GM19240 (cell line): ENCODE measurements around the gene DDIT4L.
"Not testable (repeated sequence)": the region's sequence is repeated elsewhere in the genome, so short reads cannot be mapped to it uniquely, and the experiment has no call there.

Experiments
- DNase-seq: peaks from one replicate; pipeline ENCODE4 v3.0.0; 2011; ENCODE audit warnings: low spot score; ENCODE audit not compliant: insufficient read length

Gene DDIT4L, protein sequence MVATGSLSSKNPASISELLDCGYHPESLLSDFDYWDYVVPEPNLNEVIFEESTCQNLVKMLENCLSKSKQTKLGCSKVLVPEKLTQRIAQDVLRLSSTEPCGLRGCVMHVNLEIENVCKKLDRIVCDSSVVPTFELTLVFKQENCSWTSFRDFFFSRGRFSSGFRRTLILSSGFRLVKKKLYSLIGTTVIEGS

DNA sequence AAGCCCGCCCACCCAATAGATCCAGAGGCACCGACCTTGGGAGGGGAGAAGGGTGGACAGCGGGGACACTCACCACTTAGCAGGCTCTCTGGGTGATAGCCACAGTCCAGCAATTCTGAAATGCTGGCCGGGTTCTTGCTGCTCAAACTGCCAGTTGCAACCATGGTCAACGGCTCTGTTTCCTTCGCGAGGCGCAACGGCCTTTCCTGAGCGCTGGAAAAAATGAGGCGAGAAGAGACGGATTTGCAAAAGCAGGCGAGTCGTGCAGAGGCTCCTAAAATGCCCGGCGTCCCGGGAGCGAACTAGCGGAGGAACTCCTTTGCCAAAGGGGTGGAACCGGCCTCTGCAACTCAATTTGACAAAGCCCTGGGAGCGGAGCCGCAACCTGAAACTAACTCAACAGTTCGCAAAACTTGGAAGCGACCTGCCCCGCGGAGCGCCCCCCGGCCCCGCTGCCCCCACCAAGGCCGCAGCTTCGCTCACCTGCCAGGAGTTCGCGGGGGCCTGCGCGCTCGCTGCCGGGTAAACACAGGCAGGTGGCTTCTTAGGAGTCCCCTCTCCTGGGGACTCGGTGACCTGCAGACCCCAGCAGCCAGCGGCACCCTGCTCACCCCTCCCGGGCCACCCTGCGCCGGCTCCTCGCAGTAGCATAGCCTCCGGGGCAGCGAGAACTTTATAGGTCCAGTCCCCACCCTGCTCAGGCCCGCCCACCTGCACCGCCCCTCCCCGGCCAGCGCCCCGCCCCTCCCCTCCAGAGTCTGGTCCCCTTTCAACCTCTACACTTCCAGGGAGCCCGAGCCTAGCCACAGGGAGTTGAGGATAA, at the start of gene DDIT4L:
Gene DDIT4L (minus strand): TSS at position 649 of the 823 bp plus-strand sequence. CDS start 485 bp downstream, at position 164.
- DNase-seq: no peak

DNA sequence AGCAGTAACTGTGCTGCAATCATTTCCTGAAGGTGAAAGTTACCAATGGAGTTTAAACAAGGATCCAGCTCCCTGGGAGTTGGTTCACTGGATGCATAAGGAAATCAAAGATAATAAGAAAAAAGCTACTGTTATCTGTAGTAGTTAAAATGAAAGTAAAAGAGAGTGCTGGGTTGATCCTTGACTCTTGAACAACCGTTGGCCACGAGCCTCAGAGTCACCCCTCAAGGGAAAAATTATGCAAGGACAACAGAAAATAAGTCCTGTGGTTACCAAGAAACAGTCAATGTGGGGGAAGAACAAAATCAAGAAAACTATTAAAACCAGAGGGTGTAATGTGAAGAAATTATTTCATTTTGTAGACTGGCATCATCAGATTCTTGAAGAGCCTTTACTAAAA, 49.7 kb upstream of the DDIT4L start:
- DNase-seq: no peak

DNA sequence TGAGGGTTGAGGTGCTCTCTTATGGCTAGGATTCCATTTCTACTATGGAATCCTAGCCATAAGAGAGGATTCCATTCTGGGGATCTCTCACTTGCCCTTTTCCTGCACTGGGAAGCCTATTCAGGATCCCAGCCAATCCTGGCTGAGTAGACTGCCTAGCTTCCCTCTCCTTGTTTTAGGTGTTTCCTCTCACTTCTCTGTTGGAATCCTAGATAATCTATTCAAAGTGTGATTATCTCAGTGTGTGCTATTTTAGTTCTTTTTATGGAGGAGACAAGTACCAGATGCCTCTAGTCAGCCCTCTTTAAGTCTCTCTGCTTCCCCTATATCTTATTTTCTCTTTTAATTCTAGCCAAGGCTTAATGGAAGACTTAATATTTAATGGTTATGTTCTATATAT, 34.5 kb upstream of the DDIT4L start:
- DNase-seq: no peak

DNA sequence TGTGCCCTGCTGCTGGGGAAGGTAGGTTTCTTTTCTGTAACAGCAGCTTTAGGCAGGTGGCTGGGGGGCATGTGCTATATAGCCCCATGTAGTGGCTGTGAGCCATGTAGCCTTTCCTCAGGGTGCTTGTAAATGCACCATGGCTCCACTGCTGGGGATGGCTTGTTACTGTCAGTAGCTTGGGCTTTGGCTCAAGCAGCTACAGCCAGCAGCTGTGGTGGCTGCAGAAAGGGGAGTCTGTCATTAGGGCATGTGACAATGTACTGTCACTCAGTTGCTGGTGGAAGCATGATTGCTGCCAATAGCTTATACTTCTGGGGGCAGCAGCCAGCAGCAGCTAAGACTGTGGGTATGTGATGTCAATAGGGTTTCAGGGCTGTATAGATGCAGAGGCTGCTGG, 33.9 kb upstream of the DDIT4L start:
- no peak for DNase-seq

DNA sequence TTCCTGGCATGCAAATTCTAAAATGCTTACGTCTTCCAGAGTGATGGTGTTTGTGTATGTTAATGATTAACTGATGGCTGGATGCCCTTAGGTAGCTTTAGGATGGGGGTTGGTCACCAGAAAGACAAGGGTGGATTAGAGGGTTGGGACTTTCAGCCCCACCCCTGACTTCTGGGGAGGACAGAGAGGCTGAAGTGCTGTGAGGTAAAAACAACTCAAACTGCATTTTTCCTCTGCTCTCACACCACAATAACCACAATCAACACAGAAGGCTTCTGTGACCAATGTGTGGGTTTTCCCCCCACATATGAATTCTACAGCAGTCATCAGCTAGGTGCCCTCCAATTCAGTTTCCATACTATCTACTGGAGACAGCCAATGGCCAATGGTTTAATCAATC, 18.7 kb upstream of the DDIT4L start:
- DNase-seq: no peak

DNA sequence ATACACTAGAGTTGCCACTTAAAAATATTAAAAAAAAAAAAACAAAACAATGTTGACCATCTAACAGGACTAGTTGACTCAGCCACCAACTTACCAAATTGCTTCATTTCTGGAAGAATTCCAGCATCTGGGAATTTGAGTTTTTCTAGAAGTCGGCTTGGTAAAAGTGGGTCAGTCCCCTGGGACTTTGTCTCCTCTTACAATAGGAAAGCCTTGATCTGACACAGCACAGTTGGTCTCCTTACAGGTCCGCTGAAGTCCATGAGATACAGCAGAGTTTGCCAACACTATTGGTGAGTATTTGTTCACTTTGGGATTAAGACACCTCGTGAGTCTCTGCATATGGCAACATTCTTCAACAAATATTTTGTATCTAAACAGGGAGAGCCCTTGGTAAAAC, 18.2 kb upstream of the DDIT4L start:
- DNase-seq: no peak

DNA sequence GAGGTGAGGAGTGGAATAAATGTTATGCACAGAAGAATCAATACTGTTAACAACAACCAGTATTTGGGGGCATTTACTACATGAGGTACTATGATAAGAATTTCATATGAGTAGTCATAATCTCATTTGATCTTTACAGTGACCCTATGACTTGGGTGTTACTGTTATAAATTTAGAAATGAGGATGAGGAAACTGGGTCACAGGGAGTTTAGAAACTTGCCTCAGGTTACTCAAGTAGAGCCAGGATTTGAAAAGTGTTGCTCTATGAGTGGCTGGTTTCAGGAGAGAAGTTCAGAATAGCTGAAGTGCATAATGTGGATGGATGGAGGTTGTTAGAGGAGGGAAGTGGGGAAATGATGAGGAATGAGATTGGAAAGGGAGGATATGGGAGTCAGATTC, 16.6 kb upstream of the DDIT4L start:
- no peak for DNase-seq

DNA sequence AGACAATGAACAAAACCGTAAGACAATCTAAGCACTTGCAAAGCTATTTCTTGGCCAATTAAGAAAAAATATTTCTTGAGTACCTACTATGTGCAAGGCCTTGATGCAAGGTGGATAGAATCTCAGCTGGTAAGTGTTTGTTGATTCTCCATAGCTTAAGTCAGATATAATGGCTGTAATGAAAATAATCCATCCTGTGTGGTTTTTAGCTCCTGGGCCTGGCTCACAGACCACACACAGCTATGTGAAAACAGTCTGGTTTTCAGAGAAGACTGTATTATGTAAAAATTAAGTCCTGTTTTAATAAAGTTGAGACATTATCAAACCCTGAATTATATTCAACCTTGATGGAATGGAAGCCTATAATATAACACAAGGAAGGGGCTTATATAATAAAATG, 7.8 kb upstream of the DDIT4L start:
- DNase-seq: no peak

DNA sequence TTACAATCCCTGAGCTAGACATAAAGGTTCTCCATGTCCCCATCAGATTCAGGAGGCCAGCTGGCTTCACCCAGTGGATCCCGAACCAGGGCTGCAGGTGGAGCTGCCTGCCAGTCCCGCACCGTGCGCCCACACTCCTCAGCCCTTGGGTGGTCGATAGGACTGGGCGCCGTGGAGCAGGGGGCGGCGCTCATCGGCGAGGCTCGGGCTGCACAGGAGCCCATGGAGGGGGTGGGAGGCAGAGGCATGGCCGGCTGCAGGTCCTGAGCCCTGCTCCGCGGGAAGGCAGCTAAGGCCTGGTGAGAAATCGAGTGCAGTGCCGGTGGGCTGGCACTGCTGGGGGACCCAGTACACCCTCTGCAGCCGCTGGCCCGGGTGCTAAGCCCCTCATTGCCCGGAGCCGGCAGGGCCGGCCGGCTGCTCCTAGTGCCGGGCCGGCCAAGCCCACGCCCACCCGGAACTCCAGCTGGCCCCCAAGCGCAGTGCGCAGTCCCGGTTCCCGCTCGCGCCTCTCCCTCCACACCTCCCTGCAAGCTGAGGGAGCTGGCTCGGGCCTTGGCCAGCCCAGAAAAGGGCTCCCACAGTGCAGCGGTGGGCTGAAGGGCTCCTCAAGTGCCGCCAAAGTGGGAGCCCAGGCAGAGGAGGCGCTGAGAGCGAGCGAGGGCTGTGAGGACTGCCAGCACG, 6.3 kb upstream of the DDIT4L start:
- DNase-seq: not testable (repeated sequence)

DNA sequence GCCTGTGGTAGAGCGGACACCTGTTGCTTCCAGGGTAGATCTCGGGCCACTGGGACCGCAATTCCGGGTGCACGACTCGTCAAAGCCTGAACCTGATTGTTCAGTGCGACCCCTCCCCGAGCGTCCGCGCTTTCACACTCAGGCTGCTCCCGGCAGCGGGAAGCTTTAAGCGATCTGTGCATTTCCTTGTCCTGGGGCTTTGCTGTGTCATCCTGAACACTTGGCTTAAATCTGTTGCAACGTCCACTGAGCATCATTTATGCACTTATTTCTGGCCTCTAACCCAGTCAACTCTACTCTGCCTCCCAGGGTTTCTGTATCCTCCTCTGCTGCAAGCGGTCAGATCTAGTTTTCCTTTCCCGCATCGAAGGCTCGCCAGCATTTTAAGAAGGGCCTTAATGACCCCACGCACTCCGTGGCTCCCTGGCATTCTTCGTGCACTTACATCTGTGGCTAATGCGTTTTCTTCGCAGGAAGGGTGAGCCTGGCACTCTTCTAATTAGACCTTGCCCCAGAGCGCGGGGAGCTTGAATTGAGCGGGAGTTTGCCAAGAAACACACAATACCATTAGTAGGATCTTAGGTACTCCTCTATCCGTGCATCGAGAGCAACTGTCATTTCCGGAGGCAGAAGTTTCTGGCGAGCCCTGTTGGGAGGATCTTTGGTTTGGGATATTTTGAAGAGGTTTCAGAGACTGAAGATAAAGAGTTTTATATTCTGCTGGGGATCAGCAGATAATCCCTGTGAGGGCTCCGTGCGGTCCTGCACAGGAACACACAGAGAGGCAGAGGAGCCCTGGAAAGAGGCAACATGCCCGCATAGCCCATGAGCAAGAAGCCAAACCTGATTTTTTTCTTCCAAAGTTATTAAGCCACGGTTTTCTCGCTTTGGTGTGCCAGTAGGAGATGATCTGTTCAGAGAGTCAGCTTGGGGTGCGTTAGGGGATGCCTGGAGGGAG, 654 bp upstream of the DDIT4L start:
- no peak for DNase-seq

DNA sequence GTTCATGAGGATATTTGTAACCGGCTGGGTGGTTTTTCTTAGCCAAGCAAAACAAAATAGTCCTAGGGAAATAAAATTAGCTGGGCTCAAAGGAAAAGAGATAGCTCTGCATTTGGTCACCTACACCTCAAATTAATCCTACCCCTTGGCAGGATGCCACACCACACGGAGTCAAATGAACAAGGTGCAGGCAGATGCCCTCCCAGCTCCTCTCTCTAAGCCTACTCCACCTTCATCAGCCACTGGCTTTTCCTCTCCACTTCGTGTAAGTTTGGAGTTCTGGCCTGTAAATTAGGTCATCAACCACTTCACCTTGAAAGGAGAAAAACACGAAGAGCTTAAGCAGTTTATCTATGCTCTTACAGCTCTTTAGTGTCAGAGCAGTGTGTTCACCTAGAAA, 1.4 kb downstream of the DDIT4L start:
- no peak for DNase-seq

DNA sequence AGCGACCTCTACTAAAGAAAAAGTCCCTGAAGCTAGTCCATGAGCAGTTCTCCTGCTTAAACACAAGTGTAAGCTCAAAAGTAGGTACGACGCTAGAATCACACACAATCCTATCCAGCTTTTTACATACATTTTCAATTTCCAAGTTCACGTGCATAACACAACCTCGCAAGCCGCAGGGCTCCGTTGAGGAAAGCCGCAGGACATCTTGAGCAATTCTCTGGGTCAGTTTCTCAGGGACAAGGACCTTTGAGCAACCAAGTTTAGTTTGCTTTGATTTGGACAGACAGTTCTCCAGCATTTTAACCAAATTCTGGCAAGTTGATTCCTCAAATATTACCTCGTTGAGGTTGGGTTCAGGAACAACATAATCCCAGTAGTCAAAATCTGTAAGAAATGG, 2.5 kb downstream of the DDIT4L start:
- no peak for DNase-seq

DNA sequence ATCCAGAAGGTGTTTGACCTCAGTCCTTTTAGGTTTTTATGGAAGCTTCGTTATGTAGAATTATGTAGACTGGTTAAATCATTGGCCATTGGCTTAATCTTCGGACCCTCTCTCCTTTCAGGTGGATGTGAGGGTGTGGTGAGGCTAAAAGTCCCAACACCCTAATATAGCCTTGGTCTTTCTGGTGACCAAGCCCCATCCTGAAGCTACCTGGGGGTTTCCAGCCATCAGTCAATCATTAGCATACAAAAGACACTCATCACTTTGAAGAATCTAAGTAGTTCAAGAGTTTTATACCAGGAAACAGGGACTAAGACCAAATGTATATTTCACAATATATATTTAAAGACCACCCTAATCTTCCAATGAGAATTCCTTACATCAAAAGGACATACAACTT, 5.5 kb downstream of the DDIT4L start:
- DNase-seq: no peak

DNA sequence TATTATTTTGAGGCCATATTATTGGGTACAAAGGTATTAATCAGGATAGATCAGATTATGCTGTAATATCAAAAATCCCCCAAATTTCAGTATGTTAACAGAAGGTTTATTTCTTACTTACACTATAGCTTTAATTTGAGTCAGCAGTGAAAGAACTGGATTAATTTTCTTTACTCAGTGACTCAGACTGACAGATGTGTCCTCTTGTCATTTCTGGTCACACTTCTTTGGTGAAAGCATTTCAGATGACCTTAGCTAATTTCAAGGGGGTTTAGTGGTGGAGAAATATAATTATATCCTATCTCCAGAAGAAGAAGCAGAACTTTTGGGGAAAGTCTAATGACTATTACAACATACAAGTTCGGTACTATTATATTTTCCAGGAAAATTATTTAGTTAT, 12.4 kb downstream of the DDIT4L start:
- DNase-seq: no peak

DNA sequence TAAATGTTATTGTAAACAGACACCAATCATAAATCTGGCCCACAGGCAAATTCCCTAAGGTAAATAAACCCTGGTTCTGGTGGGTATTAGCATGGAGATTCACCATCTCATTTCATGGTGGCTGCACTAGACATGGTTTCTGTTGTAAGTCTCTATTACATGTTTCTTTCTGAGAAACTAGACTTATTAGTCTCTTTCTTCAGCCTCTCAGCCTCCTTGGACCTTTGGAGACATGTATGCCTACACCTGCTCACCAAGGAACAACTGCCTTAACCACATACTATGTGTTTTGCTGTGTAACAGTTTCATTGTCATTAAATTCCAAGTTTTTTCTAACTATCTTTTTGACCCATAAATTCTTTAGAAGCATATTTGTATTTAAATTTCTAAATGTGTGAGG, 13.1 kb downstream of the DDIT4L start:
- no peak for DNase-seq

DNA sequence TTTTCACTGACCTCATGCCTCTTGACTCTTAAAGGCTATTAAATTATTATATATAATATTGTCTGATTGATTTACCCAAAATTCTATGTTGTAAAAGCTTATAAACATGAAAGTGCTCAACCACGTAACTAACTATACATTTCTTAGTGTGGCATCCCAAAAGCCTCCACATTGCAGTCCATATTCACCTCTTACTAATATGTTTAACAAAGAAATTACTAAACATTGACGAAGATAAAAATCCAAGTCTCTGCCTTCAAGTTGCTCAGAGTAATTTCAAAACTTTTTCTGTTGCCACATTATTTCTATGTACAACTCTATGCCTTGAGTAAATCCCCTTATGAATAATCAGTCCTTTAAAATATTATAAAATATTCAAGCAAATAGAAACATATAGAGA, 14.4 kb downstream of the DDIT4L start:
- DNase-seq: no peak

DNA sequence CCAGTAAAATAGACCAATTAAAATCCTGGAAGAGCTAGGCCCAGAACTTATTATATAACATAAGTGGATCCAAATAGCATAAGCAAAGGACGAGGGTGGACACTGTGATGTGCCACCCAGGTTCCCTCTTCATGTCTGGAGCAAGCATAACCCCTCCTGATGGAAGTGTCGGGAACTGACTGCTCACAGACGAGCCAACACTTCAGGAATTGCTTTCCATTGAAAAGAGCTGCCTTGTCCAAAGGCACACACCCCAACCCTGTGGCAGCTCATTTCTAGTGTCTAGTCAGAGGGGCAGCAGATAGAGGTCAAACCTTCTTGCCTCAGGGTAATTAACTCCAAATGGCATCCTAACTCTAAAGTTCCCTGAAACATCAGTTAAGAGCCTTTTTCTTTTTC, 15.3 kb downstream of the DDIT4L start:
- no peak for DNase-seq

DNA sequence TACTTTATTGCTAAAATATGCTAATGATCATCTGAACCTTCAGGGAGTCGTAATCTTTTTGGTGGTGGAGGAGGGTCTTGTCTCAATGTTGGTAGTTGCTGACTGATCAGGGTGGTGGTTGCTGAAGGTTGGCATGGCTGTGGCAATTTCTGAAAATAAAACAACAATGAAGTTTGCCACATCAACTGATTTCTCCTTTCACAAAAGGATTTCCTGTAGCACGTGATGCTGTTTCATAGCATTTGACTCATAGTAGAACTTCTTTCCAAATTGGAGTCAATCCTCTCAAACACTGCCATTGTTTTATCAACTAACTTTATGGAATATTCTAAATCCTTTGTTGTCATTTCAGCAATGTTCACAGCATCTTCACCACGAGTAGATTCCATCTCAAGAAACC, 19.3 kb downstream of the DDIT4L start:
- no peak for DNase-seq

DNA sequence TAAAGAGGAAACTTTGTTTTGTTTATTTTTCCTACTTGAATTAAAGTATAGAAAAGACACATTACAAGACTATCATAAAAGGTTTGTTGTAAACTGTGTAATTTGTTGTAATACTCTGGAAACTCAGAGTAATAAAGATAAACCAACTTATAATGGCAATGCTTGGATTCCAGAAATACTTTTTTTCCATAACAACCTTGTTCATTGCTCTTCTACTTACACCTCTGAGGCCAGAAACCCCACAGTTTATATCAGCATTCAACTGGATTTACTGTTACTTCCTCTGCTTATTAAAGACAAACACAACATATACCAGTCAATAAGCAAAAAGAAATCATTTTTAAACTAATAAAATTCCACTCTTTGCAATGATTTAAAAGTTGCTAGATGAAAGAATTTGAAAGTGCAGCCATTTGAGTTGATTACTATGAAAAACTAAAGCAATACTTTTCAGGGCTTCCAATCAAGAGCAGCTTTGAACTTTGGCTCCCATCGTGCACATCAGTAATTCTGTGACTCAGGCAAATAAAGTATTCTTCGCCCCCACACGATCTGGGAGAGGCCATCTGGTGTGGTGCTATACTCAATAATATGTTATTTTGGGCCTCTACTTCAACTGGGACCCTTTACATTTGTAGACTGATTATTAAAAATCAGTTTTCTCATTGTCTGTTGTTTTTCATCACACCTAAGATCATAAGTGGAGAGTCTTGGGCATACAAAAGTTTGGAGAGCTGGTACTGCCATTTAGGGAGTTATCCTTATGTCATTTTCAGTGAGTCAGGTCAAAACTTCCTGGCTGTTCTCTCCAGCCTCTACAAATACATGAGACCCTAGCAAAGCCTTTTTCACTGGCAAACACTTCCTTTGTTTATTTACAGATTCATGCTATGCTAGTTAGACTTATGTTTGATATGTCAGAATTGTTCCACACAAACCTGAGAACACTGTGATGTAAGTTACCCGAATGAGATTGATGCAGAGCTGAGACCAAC, 20.5 kb downstream of the DDIT4L start:
- DNase-seq: no peak

DNA sequence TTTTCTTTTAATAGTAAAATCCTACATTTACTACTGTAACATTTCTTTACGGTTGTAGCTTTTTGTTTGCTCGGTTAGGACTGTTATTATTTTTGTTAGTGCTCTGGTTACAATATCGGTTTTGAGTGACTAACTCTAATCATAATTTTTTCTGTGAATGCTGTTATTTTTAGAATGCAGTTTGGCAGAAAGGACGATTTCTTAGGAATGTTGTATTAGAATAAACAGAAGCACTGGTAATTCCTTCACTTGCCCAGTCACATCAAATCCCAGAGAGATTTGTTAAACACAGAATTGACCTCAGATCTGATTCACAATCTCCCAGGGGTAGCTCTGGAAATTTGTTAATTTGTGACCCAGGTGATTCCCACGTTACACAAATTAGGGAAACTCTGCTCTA, 21.7 kb downstream of the DDIT4L start:
- DNase-seq: no peak
